Measurements from ENCODE around the gene CPNE5. TPM values are rescaled to one million over a fixed set of nuclear protein-coding genes. Genes with fewer than 3 reads are reported as not detected.

The CPNE5 gene
- total and polyA plus RNA-seq, 9 of the 15 experiments (the other 6 are each of a cell fraction or from before 2014, with no cell fraction given), result 0.14 to 1.0 (median 0.46) TPM; not detected in 2

GRCh38 chr6:36734486-36735060 is 104.7 kb downstream of the CPNE5 start:
- Histone ChIP-seq H3K27ac (ENCODE audit: extremely low read depth, low read depth, low read length) (no peak overlapping the region), H3K4me3 (no peak overlapping the region), H3K4me2 (ENCODE audit: insufficient read depth, low read length) (no peak overlapping the region), H2AFZ (ENCODE audit: low read depth, low read length) (no peak overlapping the region), H3K9ac (ENCODE audit: insufficient read depth in 1 of 2, low read depth in 2 of 2, low read length in 2 of 2) (peak overlapping the region in 1 of 2 experiments; percentile 37; a peak in 1 of 4 replicates), H4K20me1 (replicated peaks; ENCODE audit: control insufficient read depth, insufficient read depth, low read length) (peaks cover 8% of the 10 kb centered on the region; the same call in 1 of the 2 replicates), H3K27me3 (ENCODE audit: control insufficient read depth in 2 of 2, insufficient read depth in 2 of 2, low read length in 2 of 2) (peaks cover 44 to 77% of the 10 kb centered on the region in 2 experiments), H3K36me3 (ENCODE audit: control insufficient read depth, insufficient read depth, low read length) (no peaks in the 10 kb centered on the region), H3K79me2 (ENCODE audit: control insufficient read depth, insufficient read depth, low read length) (no peaks in the 10 kb centered on the region), H3K9me3 (replicated peaks; ENCODE audit: control insufficient read depth, insufficient read depth, low read depth, low read length) (no peaks in the 10 kb centered on the region), H3K9me1 (ENCODE audit: control insufficient read depth, insufficient read depth, low read length) (no peaks in the 10 kb centered on the region), H3K4me1 (replicated peaks in 1 of 2; ENCODE audit: control insufficient read depth in 2 of 2, insufficient read depth in 2 of 2, low read length in 2 of 2) (peaks cover 0 to 10% of the 10 kb centered on the region in 2 experiments; a peak in 3 of 5 replicates)
- 0% methylated on average over 7 of the region's 7 CpGs for WGBS (ENCODE audit: insufficient coverage, low coverage, missing lambda C conversion rate)
- in situ Hi-C loops (cut with MboI), result no loop called here
- ATAC-seq (no peak), DNase-seq (ENCODE audit: extremely low read depth in 1 of 4, low spot score in 3 of 4) (no peak), FAIRE-seq (peak; percentile 49)
- CTCF ChIA-PET (ENCODE audit: low intra/inter-chr PET ratio), result no interaction called here
- BruUV-seq (replicated peaks), result no TSS peak
- TF ChIP-seq RBM25 (IDR thresholded peaks at IDR 0.05; ENCODE audit: low read depth, low read length, severe bottlenecking) (peak; percentile 11), BCOR (IDR thresholded peaks at IDR 0.05) (peak; percentile 70; the same call in 1 of the 2 replicates), KAT7 (CRISPR knock-in tag; IDR thresholded peaks at IDR 0.05; ENCODE audit: borderline replicate concordance) (no peak), ILK (tag; IDR thresholded peaks at IDR 0.05; ENCODE audit: borderline replicate concordance, low read depth) (no peak)
- POLR2A ChIA-PET, result interaction anchor here (0.6 kb wide), 1 partner anchor 790 kb away, joined by 4 read pairs; no protein-coding TSS in a partner anchor
- intact Hi-C loops (cut with micrococcal nuclease), result no loop called here

GRCh38 chr6:36733300-36733699 is 105.9 kb downstream of the CPNE5 start:
- TF ChIP-seq RBM25 (IDR thresholded peaks at IDR 0.05; ENCODE audit: low read depth, low read length, severe bottlenecking) (no peak), SRSF9 (IDR thresholded peaks at IDR 0.05; ENCODE audit: borderline replicate concordance, low read depth, low read length) (no peak), ARHGAP35 (IDR thresholded peaks at IDR 0.05; ENCODE audit: partially characterized antibody) (no peak), HNRNPUL1 (IDR thresholded peaks at IDR 0.05; ENCODE audit: low read length) (no peak), ZBED1 (IDR thresholded peaks at IDR 0.05) (no peak), ZFX (CRISPR knock-in tag; IDR thresholded peaks at IDR 0.05) (no peak)
- in situ Hi-C loops (cut with MboI), result no loop called here
- Histone ChIP-seq H3K36me3 (ENCODE audit: control insufficient read depth, insufficient read depth, low read length) (no peaks in the 10 kb centered on the region), H3K4me3 (no peak overlapping the region), H3K9me3 (replicated peaks; ENCODE audit: control insufficient read depth, insufficient read depth, low read depth, low read length) (no peaks in the 10 kb centered on the region), H4K20me1 (replicated peaks; ENCODE audit: control insufficient read depth, insufficient read depth, low read length) (peaks cover 8% of the 10 kb centered on the region; the same call in 1 of the 2 replicates), H3K4me2 (ENCODE audit: insufficient read depth, low read length) (no peak overlapping the region), H3K27me3 (ENCODE audit: control insufficient read depth in 2 of 2, insufficient read depth in 2 of 2, low read length in 2 of 2) (peaks cover 53 to 75% of the 10 kb centered on the region in 2 experiments), H3K4me1 (replicated peaks in 1 of 2; ENCODE audit: control insufficient read depth in 2 of 2, insufficient read depth in 2 of 2, low read length in 2 of 2) (peaks cover 0 to 13% of the 10 kb centered on the region in 2 experiments; a peak in 3 of 5 replicates), H3K9me1 (ENCODE audit: control insufficient read depth, insufficient read depth, low read length) (no peaks in the 10 kb centered on the region), H3K27ac (ENCODE audit: extremely low read depth, low read depth, low read length) (no peak overlapping the region), H3K79me2 (ENCODE audit: control insufficient read depth, insufficient read depth, low read length) (no peaks in the 10 kb centered on the region), H3K9ac (ENCODE audit: insufficient read depth in 1 of 2, low read depth in 2 of 2, low read length in 2 of 2) (no peak overlapping the region), H2AFZ (ENCODE audit: low read depth, low read length) (no peak overlapping the region)
- ChIA-PET CTCF (ENCODE audit: low intra/inter-chr PET ratio) (no interaction called here), POLR2A (interaction anchor here (0.9 to 1.7 kb wide), 3 partner anchors 9 to 135 kb away, joined by 3 to 8 read pairs (median 4); no protein-coding TSS in a partner anchor)
- no peak for FAIRE-seq
- intact Hi-C loops (cut with micrococcal nuclease), result no loop called here
- no peak for DNase-seq (ENCODE audit: extremely low read depth in 1 of 4, low spot score in 3 of 4)
- WGBS (ENCODE audit: insufficient coverage, low coverage, missing lambda C conversion rate), result 0% methylated on average over 5 of the region's 5 CpGs
- ATAC-seq, result no peak
- no TSS peak for BruUV-seq (replicated peaks)
